Myometrial cell (primary cell): ENCODE results near the gene TMOD4. TPM values are rescaled to one million over a fixed set of nuclear protein-coding genes. Genes with fewer than 3 reads are reported as not detected.

Experiments
- total RNA-seq: library from RNA; depleted of rRNA; stranded (reverse); fragments of >200 nt; gene quantifications from 2 replicates; pipeline ENCODE4 v1.2.3, GENCODE V29; 2015

The TMOD4 gene
- total RNA-seq = not detected in 2 replicates

DNA sequence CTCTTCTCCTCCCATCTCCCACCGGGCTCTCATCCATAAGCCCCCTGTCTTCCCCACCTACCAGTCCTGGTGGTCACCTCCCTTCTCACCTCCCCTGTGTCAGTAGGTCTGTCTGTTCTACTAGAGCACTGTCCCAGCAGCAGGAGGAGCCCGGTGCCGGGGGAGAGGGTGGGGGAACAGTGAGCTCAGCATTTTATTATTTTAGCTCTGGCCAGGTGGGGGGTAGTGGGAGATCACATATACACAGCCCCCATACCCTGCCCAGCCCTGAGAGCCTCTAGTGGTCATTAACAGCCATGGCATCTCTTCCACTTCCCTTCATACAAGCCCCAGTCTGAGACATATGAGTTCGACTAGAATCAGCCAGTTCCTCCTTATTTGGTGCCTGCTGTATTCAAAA is at the start of gene TMOD4:
Gene TMOD4 (minus strand): TSS at position 119 of the 400 bp plus-strand sequence. CDS start 1,106 bp downstream, outside the sequence.

DNA sequence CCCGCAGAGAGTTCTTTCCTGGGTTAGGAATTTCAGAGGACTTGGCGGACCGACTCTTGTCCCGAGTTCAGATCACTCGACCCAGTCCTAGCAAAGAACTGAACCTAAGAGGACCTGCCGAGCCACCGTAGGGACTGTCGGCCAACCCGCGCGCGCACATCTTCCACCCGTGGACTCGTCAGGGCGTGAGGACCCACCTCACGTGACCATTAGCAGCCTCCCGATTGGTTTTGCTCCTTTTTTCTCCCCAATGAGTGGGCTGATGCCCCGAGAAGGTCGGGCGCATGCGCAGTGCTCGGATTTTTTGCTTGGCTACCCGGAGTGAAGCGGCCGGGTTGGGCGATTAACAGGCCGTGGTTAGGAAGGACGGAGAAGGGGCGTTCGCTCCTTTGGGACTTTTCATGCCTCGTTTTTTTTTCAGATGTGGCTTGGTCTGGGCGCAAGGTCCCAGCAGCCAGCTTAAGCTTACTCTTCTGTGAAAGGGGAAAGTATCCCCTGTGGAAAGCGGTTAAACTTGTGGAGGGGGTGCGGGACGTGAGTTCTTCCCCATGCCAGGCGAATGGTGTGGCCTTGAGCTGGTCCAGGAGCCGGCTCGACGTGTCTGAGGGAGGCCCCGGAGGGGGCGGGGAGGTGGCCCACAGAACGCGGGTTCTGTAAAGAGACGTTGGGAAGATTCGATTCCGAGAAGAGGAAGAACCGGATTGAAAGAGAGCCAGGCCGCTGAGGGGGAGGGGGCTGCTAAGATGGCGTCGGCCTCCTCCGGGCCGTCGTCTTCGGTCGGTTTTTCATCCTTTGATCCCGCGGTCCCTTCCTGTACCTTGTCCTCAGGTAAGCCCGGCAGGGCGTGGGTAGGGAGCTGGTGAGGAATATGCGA is 22.7 kb upstream of the TMOD4 start, which contains the start of gene PIP5K1A:
Gene PIP5K1A (plus strand): TSS at position 299 of the 874 bp plus-strand sequence. CDS start 445 bp downstream, at position 744.

DNA sequence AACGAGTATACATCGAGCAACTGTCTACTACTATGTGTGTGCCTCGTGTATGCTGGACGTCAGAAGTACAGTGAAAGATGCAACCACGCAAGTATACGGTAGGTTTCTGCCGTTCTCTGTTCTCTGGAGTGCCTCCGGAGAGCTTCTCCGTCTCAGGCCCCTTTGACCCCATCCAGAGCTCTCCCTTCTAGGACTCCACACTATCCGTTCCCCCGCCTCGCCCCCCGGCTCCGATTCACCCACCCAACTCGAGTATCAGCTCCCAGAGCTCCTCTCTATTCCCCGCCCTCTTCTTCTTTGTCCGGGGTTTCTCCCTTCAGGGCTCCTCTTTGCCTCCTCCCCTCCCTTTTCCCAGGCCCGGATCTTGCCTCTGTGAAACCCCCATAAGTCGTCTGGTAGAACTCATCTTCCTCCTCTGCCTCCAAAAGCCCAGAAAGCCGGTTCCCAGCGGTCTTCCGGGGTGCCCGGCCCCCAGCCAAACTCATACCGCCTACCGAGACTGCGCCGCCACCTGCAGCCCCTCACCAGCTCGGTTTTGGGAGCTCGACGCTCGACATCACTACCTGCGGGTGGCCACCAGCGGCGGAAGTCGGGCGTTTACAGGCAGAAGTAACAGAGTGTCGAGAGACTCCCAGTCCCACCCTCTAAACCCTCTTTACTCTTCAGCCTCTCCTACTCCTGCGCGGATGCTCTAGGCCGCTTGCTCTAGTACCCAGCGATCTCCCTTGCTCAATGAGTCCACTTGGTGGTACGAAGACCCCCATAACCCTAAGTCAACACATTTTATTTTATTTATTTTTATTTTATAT is 14.1 kb upstream of the TMOD4 start, which contains the start of gene VPS72:
Gene VPS72 (minus strand): TSS at position 561 of the 809 bp plus-strand sequence. CDS start 76 bp downstream, at position 485.

DNA sequence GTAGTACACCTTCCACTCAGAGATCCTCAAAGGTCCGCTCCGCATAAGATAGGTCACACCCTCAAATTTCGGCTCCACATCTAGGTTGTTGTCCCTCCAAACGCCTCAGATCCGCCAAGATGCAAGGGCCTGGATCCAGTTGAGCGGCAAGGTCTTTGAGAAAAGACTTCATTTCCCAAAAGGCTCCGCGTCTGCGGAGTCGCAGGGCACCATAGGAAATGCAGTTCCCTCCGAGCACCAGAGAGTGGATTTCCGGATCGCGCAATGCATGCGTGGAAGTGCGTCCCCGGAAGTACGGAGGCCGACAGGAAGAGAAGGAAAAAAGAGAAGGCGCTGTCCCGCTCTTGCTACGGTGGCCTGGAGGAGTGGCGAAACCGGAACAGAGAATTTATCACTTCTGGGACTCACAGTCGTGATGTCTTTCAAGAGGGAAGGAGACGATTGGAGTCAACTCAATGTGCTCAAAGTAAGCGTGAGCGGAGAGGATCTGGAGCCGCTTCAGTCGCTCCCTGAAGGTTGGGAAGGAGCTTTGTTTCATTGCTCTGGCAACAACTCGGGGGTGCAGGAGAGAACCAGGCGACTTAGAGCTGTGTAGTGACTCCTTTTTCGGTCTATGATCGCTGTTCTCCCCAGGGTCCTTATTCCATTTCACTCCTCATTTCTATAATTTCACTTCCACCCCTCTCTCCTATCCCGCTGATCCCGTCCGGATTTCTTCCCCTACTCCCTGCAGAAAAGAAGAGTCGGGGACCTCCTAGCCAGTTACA is 9.9 kb downstream of the TMOD4 start, which contains the start of the genes LYSMD1 and SCNM1:
Gene LYSMD1 (minus strand): TSS at position 165 of the 767 bp plus-strand sequence. CDS start 644 bp downstream, outside the sequence.
Gene SCNM1 (plus strand): TSS at position 407 of the 767 bp plus-strand sequence. CDS start 9 bp downstream, at position 416.

DNA sequence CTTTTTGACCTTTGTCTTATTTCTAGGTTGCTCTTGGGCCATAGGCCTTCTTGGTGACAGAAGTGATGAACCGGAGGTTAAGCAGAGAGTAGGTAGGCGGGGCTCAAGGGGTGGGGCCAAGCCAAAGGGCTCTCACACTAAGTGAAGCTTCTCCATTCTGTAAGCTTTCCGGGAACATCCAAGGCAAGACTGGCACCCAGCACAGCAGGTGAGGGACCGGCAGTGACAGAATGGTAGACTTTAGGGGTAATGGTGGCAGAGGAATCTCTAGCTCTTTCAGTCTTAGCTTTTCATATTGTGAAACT is 19.3 kb downstream of the TMOD4 start, which contains the start of gene TNFAIP8L2:
Gene TNFAIP8L2 (plus strand): TSS at position 135 of the 305 bp plus-strand sequence. CDS start 2,049 bp downstream, outside the sequence.

DNA sequence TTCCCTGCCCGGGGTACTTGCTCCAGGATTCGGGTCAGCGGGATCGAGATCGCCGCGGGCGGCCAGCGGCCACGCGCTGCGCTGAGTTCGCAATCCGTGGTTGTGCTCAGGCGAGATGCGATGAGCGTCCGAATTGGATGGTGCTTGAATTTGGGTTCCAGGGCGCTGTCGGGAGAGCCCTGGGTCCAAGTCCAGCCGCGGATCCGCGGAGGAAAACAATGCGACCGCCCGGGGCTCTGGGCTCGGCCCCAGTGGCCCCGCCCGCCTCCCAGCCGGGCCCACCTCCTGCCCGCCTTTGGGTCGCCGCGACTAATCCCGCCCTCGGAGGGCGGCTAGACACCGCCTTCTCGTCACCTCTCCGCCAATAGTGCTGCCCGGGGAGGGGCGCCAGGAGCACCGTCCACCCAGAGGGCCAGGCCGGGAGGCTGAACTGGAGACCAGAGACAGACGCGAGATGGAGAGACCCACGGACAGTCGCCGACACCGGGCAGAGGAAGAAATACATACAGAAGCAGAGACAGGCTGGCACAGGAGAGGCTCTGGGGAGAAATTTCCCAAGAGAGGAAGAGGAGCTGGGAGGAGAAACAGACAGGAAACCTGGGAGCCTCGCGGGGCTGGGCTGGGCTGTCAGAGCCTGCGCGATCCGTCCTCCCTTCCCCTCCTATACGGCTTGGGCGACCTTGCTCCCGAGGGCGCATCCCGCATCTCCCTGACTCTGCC is 29.2 kb downstream of the TMOD4 start, which contains the start of gene SEMA6C:
Gene SEMA6C (minus strand): TSS at position 220 of the 720 bp plus-strand sequence. CDS start 4,010 bp downstream, outside the sequence.

Other genes with a start within 250 kb of the TMOD4 start
- 15.1 and 16.7 TPM in 2 replicates for gene SETDB1, start 249.6 kb downstream of the TMOD4 start, total RNA-seq
- 113 and 140 TPM in 2 replicates for gene CERS2, start 201.1 kb downstream of the TMOD4 start, total RNA-seq
- gene ANXA9, start 193.7 kb downstream of the TMOD4 start, total RNA-seq = 1.2 and 1.4 TPM in 2 replicates
- 12.9 and 17.9 TPM in 2 replicates for gene MINDY1, start 169.1 kb downstream of the TMOD4 start, total RNA-seq
- 4.4 and 6.6 TPM in 2 replicates for gene PRUNE1, start 167.5 kb downstream of the TMOD4 start, total RNA-seq
- gene BNIPL, start 139.4 kb downstream of the TMOD4 start, total RNA-seq = not detected in 2 replicates
- 1.9 and 2.6 TPM in 2 replicates for gene C1orf56, start 128.2 kb downstream of the TMOD4 start, total RNA-seq
- gene CDC42SE1, start 116.4 kb downstream of the TMOD4 start, total RNA-seq = 34.0 and 42.4 TPM in 2 replicates
- gene MLLT11, start 115.6 kb downstream of the TMOD4 start, total RNA-seq = 11.5 and 13.5 TPM in 2 replicates
- 11.9 and 14.4 TPM in 2 replicates for gene GABPB2, start 105.2 kb downstream of the TMOD4 start, total RNA-seq
- 1.4 and 3.4 TPM in 2 replicates for gene SEMA6C, start 29.4 kb downstream of the TMOD4 start, total RNA-seq
- not detected in 2 replicates for gene TNFAIP8L2, start 19.3 kb downstream of the TMOD4 start, total RNA-seq
- gene LYSMD1, start 10.1 kb downstream of the TMOD4 start, total RNA-seq = 4.9 and 8.3 TPM in 2 replicates
- 18.6 and 29.1 TPM in 2 replicates for gene SCNM1, start 9.8 kb downstream of the TMOD4 start, total RNA-seq
- 47.3 and 58.8 TPM in 2 replicates for gene VPS72, start 14.2 kb upstream of the TMOD4 start, total RNA-seq
- gene PIP5K1A, start 22.6 kb upstream of the TMOD4 start, total RNA-seq = 55.3 and 69.5 TPM in 2 replicates
- 235 and 269 TPM in 2 replicates for gene PSMD4, start 78.8 kb upstream of the TMOD4 start, total RNA-seq
- gene ZNF687, start 106.3 kb upstream of the TMOD4 start, total RNA-seq = 15.1 and 24.5 TPM in 2 replicates
- 78.7 and 82.9 TPM in 2 replicates for gene PI4KB, start 151.4 kb upstream of the TMOD4 start, total RNA-seq
- gene RFX5, start 171.3 kb upstream of the TMOD4 start, total RNA-seq = 49.0 and 49.4 TPM in 2 replicates
- 49.6 and 53.0 TPM in 2 replicates for gene SELENBP1, start 196.7 kb upstream of the TMOD4 start, total RNA-seq
- 401 and 482 TPM in 2 replicates for gene PSMB4, start 223.6 kb upstream of the TMOD4 start, total RNA-seq